GM03348 (cell line): ENCODE results near the gene EFCAB6.

Source experiments
- DNase-seq: peaks from one replicate; pipeline ENCODE4 v3.0.0; 2012; ENCODE audit warnings: low spot score

EFCAB6 gene

DNA sequence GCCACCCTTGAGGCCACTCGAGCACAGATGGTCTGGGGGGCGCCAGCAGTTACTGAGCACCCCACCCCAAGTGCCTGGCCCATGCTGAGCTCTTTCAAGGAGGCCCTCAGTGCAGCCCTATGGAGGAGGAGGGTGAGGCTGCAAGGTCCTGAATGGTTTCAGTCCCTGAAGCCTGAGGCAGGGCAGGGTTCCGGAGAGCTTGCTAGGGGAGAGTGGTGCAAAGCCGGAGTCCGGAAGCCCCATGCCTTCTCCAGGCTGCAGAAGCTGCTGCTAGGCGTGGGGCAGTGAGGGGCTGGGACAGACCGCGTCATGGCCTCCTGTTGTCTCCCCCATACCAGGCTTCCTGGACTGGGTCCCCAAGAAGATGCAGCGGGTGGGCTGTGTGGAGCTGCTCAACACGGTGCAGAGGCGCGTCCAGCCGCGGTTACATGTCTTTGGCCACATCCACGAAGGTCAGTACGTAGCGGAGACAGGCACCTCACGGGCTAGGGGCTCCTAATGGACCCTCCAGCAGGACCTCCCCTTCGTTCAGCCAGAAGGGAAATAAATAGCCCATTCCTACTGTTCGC lies 309.7 kb downstream of the EFCAB6 start:
- DNase-seq = no peak

DNA sequence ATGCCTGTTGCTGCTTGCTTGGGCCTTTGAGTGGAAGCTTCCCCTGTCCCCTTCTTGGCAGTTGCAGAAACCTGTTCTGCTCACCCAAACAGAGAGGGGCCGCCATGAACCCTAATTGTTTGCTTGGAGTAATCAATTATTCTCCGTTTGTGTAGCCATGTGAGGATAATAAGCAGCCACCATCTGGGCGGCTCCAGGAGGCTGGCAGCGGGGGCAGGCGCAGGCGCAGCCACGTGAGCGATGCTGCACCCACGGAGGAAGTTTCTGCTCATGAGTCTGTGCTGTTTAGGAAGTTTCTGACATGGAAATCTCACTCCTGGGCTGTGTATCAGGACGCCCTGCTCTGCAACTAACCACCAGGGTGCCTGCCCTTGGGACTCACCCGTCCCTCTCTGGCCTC lies 310.2 kb downstream of the EFCAB6 start:
- DNase-seq = no peak

DNA sequence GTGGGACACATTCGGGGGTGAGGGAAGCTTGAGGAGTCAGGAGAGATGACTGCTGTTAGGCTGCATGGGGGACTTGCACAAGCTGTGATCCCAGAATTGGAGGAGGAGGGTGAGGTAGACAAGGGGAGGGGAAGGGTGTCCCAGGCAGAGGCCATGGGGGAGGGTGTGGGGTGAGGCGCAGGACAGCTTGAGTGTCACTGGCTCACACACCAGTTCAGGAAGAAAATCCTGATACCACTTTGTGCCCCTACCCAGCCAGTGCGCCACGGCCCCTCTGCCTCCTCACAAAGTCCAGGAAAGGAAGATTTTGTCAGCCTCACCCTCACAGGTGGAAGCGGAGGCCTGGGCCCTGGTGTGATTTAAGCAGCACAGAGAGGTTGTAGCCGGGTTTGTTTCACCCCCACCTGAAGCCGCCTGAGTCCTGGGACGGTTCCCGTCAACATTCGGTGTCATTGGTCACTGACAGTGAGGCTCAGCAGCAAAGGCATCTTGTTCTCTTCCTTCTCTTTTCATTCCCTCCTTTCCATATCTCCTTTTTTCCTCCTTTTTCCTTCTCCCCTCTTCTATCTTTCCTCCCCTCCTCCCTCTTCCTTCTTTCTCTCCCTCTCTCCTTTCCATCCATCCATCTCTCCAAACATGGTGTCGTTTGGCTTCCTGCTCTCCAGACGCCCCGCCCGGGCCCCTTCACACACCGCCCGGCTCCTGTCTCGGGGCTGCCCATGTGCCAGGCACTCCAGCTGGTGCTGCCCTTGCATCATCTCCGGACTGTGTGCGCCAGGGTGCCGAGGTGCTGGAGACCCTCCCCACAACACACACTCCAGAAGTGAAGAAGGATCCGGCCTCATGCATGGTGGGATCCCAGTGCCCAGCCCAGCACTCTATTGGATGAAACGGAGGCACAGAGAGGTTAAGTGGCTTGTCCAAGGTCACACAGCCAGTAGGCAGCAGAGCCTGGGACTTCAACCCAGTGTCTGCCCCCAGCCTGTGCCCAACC lies 311.0 kb downstream of the EFCAB6 start:
- no peak for DNase-seq

DNA sequence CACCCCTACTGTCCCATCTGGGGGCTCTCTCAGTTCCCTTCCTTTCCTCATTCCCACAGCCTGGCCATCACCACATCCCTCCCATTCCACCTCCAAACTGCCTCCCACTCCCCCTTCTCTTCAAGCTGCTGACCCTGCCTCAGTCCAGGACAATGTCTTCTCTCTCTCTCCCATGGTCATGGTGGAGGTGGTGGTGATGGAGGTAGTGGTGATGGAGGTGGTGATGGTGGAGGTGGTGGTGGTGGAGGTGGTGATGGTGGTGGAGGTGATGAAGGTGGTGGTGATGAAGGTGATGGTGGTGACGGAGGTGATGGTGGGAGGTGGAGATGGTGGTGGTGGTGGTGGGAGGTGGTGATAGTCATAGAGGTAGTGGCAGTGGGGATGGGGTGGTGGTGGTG lies 313.2 kb downstream of the EFCAB6 start:
- DNase-seq = no peak

DNA sequence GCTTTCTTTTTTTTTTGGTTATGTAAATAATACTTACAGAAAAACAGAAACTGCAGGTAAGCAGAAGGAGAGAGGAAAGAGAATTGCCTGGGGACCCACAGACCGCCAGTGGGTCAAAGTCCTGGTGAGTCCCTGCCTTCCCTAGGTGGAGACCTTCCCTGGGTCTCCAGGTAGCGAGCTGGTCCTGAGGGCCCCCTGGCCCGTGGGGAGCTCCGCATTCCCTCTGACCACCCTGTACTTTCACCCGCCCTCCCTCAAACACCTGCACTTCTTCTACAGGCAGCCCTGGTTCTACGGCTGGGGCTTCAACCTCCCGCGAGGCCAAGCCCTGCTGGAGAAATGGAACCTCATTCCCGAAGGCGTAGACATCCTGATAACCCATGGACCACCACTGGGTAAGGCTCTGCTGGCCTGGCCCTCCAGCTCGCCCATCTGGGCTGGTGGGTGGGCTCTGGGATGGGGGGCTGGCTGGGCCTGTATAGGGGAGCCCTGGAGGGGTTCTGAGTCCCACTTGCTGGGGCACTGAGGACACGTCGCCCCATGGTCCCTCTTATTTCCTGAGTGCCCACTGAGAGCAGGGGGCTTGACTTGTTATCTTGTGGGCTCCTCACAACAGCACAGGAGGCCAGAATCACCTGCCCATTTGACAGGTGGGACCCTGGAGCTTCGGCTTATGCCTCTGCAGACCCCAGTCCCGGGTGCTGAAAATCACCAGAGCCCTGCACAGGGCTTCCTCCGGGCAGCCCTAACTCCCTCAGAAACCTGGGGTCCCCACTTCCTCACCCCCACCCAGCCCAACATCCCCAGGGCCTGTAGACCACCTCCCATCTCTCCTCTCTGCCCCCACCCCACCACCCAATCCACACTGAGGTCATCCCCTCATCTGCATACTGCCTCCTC lies 313.9 kb downstream of the EFCAB6 start:
- DNase-seq = no peak

DNA sequence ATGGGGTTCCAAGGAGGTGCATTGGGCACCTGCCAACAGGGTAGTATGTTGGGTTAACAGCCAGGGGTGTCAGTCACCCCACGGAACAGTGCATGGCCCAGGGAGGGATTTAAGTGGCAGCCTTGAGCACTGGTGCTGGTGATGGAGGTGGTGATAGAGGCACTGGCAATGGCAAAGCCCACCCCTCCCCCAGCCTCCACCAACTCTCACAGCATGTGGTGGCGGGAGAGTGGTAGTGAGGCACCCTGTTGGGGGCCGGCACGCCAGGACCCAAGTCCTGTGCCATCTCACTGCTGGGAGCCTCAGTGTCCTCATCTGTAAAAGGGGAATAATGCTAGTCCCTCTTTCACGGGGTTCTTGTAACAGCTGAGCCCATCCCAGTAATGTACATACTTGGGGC lies 318.8 kb downstream of the EFCAB6 start:
- DNase-seq = no peak

DNA sequence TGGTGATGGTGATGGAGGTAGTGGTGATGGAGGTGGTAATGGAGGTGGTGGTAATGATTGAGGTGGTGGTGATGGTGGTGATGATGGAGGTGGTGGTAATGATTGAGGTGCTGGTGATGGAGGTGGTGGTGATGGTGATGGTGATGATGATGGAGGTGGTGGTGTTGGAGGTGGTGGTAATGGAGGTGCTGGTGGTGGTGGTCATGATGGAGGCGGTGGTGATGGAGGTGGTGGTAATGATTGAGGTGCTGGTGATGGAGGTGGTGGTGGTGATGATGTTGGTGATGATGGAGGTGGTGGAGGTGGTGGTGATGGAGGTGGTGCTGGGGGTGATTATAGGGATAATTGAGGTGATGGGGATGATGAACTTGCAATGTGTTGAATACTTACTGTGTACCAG lies 320.4 kb downstream of the EFCAB6 start:
- DNase-seq = no peak

DNA sequence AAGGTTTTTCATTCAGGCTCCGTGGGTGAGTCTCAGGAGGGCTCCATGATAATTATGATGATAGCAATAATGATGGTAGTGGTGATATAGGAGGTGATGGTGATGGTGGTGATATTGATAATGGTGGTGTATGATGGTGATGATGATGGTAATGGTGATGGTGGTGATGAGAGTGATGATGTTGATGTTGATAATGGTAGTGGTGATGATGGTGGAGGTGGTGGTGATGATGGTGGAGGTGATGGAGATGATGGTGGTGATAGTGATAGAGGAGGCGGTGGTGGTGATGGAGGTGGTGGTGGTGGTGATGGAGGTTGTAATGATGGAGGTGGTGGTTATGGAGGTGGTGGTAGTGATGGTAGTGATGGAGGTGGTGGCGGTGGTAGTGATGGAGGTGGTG lies 320.9 kb downstream of the EFCAB6 start:
- no peak for DNase-seq

DNA sequence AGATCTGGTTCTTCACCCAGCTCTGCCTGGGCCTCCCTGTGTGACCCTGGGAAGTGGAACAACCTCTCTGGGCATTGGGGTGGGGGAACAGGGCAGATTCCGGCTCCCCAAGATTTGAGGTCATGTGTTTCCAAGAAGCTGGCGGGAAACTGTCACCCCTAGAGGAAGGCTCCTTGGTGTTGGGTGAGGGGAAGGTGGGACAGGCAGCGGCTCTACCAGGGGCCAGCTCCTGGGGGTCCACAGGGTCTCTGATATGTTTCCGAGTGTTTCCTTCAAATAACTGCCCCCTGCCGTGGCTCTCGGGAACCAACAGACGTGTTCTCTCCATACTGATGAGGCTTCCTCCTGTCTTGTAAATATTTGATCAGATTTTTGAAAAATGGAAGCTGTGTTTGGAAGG lies 321.8 kb downstream of the EFCAB6 start:
- DNase-seq = no peak

DNA sequence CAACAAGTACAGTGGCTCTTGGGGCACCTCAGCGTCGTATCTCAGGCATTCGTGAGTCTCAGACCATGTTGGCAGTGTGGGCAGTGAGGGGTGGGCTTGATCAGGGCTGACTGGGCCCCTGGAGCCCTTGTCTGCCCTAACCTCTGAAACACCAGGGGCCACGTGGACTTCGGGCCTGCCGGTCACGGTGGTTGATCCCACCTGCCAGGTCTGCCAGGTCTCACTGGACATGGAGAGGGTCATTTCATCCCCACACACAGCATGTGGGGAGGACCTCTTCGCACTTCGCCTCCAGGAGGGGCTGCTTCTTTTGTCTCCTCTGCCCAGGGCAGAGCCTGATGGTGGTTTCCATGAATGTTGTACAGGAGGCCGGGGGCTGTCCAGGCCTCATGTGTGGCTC lies 323.2 kb downstream of the EFCAB6 start:
- DNase-seq = no peak

DNA sequence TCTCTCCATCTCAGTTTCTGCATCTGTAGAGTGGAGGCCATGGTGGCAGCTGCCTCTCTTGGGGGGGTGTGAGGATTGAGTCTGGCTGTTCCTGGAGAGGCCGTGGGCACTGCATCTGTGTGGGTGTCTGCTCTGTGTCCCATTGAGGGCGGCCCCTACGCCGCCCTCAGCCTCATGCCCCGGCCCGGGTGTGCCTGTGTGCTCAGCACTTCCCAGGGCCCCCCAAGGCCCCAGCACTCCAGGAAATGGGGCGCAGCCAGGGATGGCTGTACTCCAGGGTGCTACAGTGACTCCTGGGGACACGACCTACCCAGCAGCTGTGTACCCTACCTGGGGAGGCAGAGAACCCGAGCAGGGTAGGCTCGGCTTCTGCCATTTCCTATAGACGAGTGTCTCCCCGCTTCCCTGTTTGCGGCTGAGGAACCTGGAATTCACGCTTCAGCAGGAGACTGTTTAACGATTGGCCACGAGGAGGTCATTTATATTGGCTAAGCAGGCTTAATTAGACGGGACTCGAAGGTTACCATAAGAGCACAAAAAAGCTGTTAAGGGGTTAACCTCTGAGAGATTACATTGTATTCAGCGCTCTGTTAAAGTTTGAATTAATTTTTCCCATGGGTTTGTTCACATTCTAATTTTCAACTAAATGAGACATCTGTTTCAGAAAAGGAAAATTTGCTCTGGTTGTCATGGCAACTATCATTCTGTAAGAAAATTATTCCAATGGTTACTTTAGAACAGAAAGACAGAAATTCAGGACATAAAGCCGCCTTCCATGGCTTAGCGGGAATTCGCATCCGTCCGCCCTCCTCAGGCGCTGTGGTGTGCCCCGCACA lies 323.9 kb downstream of the EFCAB6 start:
- DNase-seq = no peak

DNA sequence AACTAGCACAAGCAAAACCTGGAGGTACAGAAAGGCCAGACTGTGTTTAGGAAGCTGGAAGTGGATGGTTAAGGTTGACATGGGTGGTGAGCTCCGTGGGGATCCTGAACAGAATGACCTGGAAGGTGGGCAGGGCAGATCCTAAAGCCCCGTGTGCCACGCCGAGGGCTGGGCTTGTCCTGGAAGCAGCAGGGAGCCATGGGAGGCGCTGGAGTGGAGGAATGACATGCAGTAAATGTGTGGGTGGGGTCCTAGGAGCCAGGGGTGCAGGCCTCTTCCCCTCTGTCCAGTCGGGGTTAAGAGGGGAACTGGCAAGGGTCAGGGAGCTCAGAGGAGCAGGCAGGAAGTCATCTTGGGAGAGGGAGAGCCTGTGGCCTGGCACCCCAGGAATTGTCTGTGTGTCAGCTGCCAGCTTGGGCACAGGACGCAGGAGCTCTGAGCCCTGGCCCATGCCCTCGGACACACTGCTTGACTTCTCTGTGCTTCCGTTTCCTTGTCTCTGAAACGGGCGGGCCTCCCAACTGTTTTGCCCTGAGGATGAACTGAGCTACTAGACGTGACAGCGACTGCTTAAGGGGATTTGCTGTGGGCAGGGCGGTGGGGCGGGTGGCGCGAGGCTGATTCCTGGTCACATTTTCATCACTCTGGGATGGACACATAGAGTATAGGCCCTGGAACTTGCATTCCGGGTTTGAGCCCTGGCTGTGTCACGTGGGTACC lies 324.6 kb downstream of the EFCAB6 start:
- DNase-seq = no peak

DNA sequence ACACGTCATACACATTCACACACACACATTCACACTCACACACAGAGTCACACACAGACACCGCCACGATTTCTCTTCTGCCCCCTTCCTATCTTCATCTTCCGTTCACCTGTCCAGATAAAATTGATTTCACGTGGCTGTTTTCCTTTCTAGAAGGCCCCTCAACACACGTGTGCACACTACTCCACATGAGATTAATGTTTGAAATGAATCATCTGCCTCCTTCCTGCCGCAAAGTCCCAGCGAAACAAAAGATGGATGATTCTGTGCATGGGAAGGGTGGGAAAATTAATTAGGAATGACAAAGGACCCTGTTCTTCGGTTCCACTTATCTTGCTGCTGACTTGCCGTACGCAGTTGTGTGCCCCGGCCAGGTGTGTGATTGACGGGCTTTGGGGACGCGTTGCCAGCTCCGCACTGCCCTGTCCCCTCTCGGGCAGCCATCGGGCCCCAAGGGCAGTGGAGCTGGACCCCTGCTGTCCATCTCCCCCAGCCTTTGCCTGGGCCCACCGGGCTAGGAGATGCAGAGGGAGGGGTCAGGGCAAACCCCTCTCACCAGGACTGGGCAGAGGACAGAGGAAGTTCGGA lies 326.5 kb downstream of the EFCAB6 start:
- DNase-seq = no peak

DNA sequence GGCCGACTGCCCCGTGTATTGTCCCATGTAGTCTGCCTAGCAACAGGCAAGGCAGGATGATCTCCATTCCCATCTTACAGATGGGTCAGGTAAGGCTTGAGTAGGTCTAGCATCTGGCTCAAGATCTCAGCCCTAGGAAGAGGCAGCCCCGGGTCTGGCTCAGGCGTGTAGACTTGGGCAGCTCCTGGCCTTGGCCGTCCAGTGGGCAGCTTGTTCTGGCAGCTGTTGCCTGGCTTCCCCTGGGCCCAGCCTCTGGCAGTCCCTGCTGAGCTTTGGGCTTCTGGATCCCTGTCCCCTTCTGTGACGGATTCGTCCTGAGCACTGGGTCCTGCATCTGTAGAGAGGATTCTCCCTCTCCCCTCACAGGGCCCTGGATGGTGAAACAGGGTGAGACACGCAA lies 327.9 kb downstream of the EFCAB6 start:
- DNase-seq = no peak

DNA sequence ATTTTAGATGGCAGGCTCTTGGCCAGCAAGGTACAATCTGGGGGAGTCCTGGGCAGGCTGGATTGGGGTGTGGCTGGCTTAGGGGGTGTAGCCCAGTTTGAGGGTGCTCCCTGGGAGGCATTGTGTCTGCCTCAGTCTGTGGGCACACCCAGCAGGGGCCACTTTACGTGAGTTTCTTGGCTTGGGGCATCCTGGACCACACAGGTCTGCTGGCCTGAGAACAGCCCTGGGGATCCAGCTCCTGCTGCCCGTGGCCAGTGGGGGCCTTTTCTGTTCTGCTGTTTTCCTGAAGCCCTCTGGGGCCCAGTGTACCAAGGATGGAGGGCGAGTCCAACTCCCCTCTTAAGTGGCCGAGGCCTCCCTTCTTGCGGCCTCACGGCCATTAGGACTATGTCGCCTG lies 328.4 kb downstream of the EFCAB6 start:
- no peak for DNase-seq

DNA sequence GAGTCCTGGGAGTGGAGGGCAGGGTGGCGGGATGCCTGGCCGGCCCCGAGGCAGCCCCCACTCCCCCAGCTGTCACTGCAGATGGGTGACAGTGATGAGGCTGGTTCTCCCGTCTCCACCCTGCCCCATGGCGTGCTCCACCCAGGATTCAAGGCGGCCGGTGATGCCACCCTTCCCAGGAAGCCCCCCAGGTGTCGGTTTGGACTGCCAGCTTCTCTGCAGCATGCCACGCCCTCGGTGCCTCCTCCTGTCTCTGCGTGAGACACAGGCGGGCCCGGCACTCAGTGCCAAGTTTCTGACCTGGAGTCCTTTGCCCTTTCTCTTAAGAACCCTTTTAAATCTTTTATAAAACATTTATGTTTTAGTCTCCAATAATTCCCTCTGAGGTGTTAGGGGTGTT lies 328.8 kb downstream of the EFCAB6 start:
- no peak for DNase-seq

DNA sequence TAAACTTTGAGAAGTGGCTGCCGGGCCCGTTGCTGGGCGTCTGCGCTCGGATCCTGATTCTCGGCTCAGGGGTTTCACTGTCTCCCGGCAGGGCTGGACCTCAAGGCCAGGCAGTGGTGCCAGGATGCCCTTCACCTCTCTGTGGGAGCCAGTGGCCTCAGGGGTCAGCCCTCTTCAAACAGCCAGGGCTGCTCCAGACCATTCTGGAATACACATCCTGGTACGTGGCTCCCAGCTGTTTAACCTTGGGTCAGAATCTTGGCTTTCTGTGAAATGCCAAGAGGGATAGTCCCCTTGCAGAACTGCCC lies 329.8 kb downstream of the EFCAB6 start:
- DNase-seq = no peak

DNA sequence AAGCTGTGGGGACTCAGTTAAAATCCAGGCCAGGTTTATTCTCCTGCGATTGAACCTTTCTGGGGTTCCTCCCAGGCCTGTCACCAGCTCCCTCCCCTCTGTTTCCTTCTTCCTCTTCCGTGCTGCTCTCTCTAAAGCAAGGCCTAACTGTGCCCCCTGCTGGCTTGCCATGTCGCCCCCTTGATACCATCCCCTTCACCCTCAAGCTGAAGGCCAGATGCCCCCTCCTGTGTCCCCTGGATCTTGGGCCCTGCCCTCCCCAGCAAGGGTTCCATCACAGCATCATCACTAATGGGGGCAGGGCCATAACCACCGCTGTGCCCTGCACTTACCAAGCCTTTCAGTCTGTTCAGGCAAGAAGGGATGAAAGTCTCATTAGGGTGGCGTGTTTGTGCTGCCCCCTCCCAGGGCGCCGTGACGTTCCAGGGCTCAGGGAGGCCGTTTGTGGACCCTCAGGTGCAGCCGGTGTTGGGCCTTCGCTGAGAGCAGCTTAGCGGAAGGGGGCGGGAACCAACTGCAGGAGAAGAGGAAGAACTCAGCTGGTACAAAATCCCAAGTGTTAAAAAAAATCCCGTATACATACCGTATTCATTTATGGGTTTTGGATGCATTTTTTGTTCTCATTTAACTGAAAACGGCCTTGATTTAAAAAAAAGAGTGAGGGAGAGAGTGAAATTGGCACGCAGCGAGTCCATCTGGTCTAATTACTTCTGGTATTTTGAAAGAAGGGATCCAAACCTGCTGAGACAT lies 330.4 kb downstream of the EFCAB6 start:
- DNase-seq = no peak

DNA sequence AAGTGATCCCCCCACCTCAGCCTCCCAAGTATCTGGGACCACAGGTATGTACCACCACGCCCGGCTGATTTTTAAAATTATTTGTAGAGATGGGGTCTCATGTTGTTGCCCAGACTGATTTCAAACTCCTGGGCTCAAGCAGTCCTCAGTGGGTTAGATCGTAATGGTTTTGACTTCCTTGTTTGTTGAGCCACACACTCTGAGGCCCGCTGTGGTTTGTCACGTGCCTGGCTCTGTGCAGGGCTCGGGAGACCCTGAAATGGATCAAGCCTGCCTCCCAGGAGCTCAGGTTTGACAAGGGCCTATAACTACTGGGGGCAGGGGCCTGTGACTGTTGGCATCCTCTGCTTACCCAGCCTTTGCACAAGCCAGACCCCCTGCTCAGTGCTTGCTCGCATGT lies 332.1 kb downstream of the EFCAB6 start:
- no peak for DNase-seq

DNA sequence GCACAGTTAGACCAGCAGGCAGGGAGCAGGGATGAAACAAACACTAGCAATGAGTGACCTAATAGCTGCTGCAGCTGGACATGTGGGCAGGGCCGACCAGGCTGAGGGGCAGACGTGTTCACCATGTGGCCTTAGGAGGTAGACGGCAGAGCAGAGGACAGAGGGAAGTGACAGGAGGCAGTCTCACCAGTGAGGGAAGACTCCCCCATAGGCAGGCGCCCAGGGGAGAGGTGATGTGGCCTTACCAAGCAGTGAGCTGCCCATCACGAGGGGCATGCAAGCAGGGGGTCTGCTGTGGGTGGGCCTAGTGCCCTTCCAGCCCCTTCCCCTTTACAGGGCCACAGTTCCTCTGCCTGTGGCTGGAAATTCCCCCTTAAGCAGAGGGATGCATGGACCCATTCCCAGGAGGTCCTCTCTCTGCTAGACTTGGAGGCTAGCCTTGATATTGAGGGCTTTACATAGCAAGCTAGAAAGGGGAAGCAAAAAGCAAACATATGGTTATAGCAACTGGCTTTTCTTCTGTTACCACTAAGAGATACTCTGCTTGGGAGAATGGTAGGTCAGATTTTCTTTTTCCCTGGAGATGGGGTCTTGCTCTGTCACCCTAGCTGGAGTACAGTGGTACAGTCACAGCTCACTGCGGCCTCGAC lies 332.7 kb downstream of the EFCAB6 start:
- no peak for DNase-seq
